Stimulated activated CD4-positive, alpha-beta T cell treated with anti-CD3 and anti-CD28 coated beads, Interleukin-4, amount 100 ng/mL, for 4 hours (primary cell): ENCODE measurements around the gene AGXT2.
A peak's percentile ranks its signal among the peaks of the same experiment; 100 is the strongest.

Experiments
- DNase-seq, 2 experiments: peaks; one replicate each; pipeline ENCODE4 v3.0.0-alpha.2; 2020

The AGXT2 gene

DNA sequence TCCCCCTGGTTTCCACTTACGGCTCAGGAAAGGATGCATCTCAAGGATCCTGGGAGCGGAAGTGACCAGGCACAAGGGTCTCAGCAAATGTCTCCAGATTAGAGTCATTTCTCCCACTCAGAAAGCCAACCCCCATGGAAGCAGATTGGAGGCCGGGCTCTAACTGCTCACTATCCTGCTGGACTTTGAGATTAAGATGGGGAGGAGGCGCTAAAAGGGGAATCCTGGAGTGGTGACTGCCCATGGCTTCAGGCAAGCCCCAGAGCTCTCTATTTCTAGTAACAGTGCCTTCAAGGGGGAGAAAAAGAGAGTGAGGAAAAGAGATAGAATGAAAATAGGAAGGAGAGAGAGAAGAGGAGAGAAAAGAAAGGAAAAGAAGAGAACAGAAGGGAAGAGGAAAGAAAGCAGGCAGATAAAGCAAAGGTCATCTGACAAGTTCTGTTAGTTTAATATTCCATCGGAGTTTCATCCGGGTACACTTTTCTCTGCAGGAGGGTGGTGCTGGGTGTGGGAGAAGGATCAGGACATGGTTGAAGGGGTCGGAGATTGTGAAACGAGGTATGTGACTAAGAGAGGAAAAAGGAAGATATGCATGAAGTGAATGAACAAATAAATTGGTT lies at the start of gene AGXT2:
Gene AGXT2, minus strand, starts transcription at position 165 of the 620 bp plus-strand sequence. Its CDS starts 57 bp downstream, at position 108.
- DNase-seq = no peak

- no peak for DNase-seq
Measured at GRCh38 chr5:35096932-35097331, 49.2 kb upstream of the AGXT2 start.

- no peak for DNase-seq
Measured at GRCh38 chr5:35096216-35096615, 48.5 kb upstream of the AGXT2 start.

DNA sequence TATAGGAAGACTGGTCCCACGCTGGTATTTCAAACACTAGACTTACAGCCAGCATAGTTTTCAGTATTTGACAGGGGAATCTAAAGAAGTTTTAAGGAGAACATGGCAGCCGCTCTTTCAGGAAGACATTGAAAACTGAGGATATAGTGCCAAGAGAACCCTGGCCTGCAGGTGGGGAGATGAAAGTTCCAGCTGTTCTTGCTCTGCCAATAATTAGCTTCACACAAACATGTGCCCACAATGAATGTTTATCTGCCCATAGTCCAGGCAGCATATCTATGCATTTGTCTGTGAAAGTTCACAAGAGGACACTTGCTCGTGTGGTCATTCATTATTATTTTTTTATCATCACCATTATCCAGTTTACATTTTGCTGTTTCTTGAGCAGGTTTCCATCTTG lies 47.6 kb upstream of the AGXT2 start:
- no peak for DNase-seq

- no peak for DNase-seq
Measured at GRCh38 chr5:35094948-35095347, 47.2 kb upstream of the AGXT2 start.

DNA sequence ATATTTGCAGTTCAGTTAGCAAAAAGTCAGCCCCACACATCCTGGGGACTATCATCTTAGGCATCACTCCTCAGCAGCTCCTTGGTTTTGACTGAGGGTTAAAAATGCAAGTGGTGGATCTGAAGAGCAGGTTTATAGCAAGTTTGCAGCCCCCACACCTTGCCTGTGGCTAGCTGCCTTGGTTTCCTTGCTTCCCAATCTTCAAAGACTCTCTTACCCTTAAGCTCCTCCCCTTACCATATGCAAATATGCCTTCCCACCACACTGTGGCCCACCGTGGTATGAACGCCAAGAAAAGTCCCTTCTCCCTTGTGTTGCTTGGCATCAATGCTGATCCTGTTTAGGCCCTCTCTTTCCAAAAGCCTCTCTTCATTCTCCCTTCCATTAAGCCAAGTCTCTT lies 45.0 kb upstream of the AGXT2 start:
- DNase-seq = no peak

DNA sequence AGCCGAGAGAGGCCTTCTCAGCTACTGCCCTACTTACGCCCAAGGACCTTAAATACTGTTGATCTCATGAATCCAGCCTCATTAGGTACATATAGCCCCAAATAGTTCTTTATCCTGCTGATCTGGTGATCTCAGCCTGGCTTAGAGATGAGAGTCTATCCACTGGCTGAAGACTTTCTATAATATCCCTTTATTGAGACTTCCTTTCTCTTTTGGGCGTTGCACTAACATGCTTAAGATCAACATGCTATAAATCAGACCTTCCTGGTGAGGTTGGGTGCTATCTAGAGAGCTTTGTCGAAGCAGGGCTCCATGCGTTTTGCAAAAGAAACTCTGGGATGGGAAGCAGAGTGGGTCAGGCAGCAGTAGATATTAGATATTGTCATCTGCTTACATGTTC lies 44.0 kb upstream of the AGXT2 start:
- no peak for DNase-seq

DNA sequence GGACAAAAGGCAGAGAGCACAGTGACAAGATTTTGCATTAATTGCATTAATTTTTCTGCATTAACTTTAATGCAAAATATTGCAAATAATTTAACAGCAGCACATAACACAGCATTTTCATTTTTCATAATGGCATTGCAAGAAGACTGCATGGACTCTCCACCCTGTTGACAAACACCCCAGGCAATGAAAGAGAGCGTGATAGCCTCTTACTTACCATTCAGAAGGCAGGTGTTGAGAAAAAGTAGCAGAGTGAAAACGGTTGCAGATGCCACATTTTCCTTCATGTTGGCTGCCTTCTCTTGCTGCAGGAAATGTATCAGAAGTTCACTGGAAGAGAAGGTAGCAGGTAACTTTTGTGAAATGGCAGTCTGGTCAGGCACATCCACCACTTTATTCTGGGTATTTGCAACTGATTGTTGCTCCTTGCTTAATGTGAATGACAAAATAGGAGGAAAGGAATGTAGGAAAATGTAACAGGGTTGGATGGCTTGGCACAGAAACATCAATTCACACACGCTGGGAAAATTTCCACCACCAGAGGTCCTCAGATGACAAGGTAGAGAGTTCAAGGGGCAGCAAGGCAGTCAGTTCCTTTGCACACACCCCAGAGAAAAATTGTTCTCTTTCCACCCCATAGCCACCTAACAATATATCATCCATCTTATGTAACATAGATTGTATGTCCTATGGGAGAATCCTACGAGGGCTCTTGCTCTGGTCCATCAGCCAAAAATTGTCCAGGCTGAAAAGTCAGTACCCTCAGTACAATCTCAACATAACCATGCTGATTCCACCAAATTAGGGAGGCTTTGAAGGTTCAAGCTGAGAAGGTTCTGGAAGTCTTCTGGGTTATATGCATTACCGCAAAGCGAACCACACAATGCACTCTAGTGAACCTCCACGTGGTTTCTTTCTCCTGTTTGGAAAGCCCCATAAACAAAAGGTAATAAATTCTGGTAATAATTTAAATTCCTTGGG lies 41.9 kb upstream of the AGXT2 start:
- DNase-seq = peak; percentile 21 to 44

DNA sequence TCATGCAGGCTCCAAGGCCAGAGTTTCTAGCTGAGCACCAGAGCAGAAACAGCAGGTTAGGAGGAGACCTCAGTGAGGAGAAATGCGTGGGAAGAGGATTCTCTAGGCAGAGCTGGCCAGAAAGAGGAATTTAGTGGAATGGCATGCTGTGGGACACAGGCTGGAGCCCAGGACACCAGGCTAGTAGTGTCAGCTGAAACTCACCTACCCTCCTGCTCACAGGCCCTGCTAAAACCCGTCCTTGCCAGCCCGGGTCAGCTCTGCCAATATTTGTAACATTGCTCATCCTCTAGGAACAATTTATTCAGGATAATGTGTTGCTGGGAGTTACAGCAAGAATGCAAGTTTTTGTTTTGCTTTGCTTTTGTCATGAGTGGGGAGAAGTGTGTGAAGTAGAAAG lies 40.2 kb upstream of the AGXT2 start:
- no peak for DNase-seq

- DNase-seq = no peak
Measured at GRCh38 chr5:35083150-35083549, 35.4 kb upstream of the AGXT2 start.

GRCh38 chr5:35082530-35082929 lies 34.8 kb upstream of the AGXT2 start:
- no peak for DNase-seq

- no peak for DNase-seq
Measured at GRCh38 chr5:35081134-35081533, 33.4 kb upstream of the AGXT2 start.

GRCh38 chr5:35073160-35073559 lies 25.4 kb upstream of the AGXT2 start:
- no peak for DNase-seq

DNA sequence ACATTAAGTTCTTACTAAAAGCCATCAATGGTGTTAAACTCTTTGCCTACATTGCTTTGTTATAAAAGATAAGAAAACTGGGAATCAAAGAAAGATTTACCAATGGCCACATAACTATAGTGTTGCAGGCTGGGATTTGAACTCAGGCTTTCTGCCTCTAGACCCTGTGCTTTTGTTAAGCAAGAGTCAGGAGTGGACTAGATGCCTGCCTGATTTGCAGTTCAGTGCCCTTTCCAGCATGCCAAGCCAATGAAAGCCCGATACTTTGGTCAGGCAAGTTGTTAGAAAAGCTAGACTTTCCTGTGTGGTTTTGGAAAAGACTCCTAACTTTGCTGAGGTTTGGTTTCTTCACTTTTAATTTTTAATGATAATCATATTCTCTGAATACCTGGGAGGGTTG lies 21.4 kb upstream of the AGXT2 start:
- DNase-seq = no peak

GRCh38 chr5:35067985-35068384 lies 20.2 kb upstream of the AGXT2 start:
- no peak for DNase-seq

GRCh38 chr5:35066260-35066795 lies 18.6 kb upstream of the AGXT2 start:
- DNase-seq = no peak

DNA sequence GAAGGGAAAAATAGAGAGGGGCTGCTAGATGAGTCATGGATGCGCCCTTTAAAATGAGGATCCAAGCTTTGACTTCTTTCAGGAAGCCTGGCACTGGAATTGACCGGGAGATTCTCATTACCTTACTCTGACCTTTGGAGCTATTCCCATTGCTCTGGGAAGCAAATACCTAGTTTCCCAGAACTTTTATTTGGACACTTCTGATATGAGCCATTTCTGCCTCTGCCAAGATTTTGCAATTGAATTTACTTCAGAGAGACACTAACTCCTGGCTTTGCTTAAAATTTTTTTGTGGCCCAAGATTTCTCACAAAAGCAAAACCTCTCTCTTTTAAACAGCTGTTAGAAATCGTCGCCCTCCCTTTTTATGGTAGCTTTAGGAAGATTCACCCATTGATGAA lies 15.7 kb upstream of the AGXT2 start:
- no peak for DNase-seq

- DNase-seq = no peak
Measured at GRCh38 chr5:35061211-35061770, 13.5 kb upstream of the AGXT2 start.

GRCh38 chr5:35060236-35060635 lies 12.5 kb upstream of the AGXT2 start:
- no peak for DNase-seq

- no peak for DNase-seq
Measured at GRCh38 chr5:35059251-35059650, 11.5 kb upstream of the AGXT2 start.

DNA sequence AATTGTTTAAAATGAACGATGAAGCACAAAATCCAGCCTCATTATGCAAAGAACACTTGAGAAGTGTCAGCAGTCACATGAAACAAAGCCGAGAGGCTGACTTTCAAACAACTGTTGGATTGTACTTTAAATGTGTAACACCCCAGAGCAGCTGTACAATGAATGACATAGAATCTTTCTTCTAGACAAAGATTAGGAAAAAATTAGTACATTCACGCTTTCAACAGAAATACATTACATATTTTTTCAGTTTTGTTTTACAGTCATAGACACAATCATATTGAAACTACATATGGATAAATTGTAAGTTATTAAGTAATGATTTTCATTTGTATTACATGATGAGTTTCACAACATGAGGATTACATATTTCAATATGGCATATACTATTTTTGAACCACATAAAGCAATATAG lies 10.6 kb upstream of the AGXT2 start:
- no peak for DNase-seq

DNA sequence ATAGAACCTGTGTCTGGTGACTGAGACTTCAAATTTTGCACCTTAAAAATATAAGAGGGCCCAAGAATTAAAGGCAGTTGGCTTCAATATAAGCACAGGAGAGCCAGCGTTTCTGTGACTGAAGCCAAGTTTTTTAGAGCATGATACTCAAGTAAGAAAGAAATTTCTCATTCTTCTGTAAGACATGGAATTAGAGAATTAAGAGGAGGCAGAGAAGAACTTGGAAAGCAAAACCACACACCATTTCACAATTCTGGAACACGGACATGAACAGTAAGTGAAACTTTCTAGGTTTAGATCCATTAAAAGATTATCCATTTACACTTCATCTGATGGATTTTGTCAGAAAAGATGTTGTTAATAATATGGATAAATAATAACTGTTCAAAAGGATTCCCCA lies 8.9 kb upstream of the AGXT2 start:
- no peak for DNase-seq

GRCh38 chr5:35052838-35053237 lies 5.1 kb upstream of the AGXT2 start:
- no peak for DNase-seq
